C4-2B (cell line): Measurements from ENCODE around the gene CPSF6.

Source experiments
- CTCF ChIP-seq: fragments of 450-650 bp; conservative IDR thresholded peaks from 2 replicates; pipeline ENCODE4 v1.5.1; 2017; ENCODE audit warnings: mild to moderate bottlenecking
- ZFX ChIP-seq: fragments of 450-650 bp; IDR thresholded peaks from 2 replicates; pipeline ENCODE4 v1.6.1; 2017

- TF ChIP-seq CTCF, result no peak
- TF ChIP-seq ZFX, result no peak
Measured at GRCh38 chr12:69309461-69309860, 70.1 kb downstream of the CPSF6 start.
